ENCODE results near the gene CACNA1G.

CACNA1G gene

GRCh38 chr17:50672831-50673551 lies 112.5 kb downstream of the CACNA1G start:
- no peak for DNase-seq (ENCODE audit: low spot score)

DNA sequence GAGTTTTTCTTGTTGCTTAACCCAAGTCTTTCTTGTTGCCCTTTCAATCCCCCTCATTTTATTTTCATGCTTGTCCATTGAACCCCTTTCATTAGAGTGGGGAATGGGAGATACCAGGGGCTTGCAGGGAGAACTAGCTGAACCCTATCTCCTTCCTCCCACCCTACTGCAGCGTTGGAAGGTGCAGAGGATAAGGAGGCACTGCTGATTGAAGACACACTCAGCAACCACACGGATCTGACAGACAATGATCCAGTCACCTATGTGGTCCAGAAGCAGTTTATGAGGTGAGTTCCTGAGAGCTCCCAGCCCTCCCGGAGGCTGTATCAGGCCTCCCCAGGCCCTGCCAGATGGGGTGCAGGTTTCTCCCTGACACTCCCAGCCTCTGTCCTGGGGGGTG lies 114.7 kb downstream of the CACNA1G start:
- no peak for DNase-seq (ENCODE audit: low spot score)

DNA sequence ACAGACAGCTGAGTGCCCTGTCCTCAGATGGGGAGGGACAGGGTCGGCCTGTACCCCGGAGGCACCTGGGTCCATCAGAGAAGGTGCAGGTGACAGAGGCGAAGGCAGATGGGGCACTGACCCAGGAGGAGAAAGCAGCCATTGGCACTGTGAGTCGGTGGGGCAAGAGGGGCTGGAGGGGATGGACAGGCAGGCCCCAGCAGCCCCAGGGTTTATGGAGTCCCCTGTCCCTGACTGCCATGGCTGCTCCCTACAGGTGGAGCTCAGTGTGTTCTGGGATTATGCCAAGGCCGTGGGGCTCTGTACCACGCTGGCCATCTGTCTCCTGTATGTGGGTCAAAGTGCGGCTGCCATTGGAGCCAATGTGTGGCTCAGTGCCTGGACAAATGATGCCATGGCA lies 115.1 kb downstream of the CACNA1G start:
- DNase-seq (ENCODE audit: low spot score), result no peak

GRCh38 chr17:50676065-50676975 lies 115.8 kb downstream of the CACNA1G start:
- no peak for DNase-seq (ENCODE audit: low spot score)

Data from putamen (tissue), 1 donor.